AG09309 (cell line): ENCODE data around the gene TNIK.

Experiments used
- DNase-seq: peaks from one replicate; pipeline ENCODE4 v3.0.0-alpha.2; 2010; ENCODE audit warnings: low read depth
- H3K4me3 ChIP-seq: 2 replicates; pipeline ENCODE4 v1.5.1; 2011; ENCODE audit warnings: mild to moderate bottlenecking, low read depth, low read length, moderate library complexity; ENCODE audit not compliant: control insufficient read depth
- CTCF ChIP-seq: IDR thresholded peaks from 2 replicates; pipeline ENCODE4 v1.5.1; 2011; ENCODE audit warnings: mild to moderate bottlenecking, low read depth, low read length, inconsistent platforms; ENCODE audit not compliant: insufficient read depth, control insufficient read depth; ENCODE audit errors: missing control alignments

Gene TNIK

GRCh38 chr3:171488479-171488878 lies 28.3 kb upstream of the TNIK start:
- DNase-seq, result no peak
- no peak overlapping the region for H3K4me3 ChIP-seq
- TF ChIP-seq CTCF, result no peak

GRCh38 chr3:171487382-171487781 lies 27.2 kb upstream of the TNIK start:
- no peak for DNase-seq
- no peak overlapping the region for H3K4me3 ChIP-seq
- no peak for TF ChIP-seq CTCF

- H3K4me3 ChIP-seq, result no peak overlapping the region
- no peak for TF ChIP-seq CTCF
- no peak for DNase-seq
Measured at GRCh38 chr3:171485338-171485737, 25.1 kb upstream of the TNIK start.

GRCh38 chr3:171481011-171481410 lies 20.8 kb upstream of the TNIK start:
- TF ChIP-seq CTCF, result no peak
- H3K4me3 ChIP-seq, result no peak overlapping the region

GRCh38 chr3:171480526-171480925 lies 20.3 kb upstream of the TNIK start:
- no peak overlapping the region for H3K4me3 ChIP-seq
- no peak for DNase-seq
- TF ChIP-seq CTCF, result no peak

More at GRCh38 chr3:171481011-171481410, 20.8 kb upstream of the TNIK start:
- DNase-seq, result no peak

GRCh38 chr3:171476532-171477102 lies 16.4 kb upstream of the TNIK start:
- no peak for TF ChIP-seq CTCF
- DNase-seq, result no peak
- no peak overlapping the region for H3K4me3 ChIP-seq

- no peak for DNase-seq
- no peak overlapping the region for H3K4me3 ChIP-seq
- TF ChIP-seq CTCF, result no peak
Measured at GRCh38 chr3:171472552-171472951, 12.3 kb upstream of the TNIK start.
